Peyer's patch (tissue), 4 donors: ENCODE measurements around the gene KIF25.

ENCODE experiments used
- CTCF ChIP-seq, 6 experiments: fragments of 450-650 bp in 4 of 6; fragments of 200-600 bp in 2 of 6; sonication (generic) in 1 of 6; IDR thresholded peaks; one replicate each; pipeline ENCODE4 v1.5.1; 2017 to 2019; ENCODE audit warnings: antibody characterized with exemption in 6 of 6, mild to moderate bottlenecking in 3 of 6, moderate library complexity in 1 of 6
- POLR2A ChIP-seq, 2 donors: fragments of 450-650 bp; IDR thresholded peaks; one replicate each; pipeline ENCODE4 v1.5.1; 2017; ENCODE audit warnings: antibody characterized with exemption in 2 of 2, mild to moderate bottlenecking in 2 of 2, moderate library complexity in 2 of 2

- TF ChIP-seq CTCF (IDR thresholded peaks at IDR 0.05) (no peak), POLR2A (IDR thresholded peaks at IDR 0.05) (no peak)
These were observed 24.2 kb upstream of the KIF25 start for GRCh38 chr6:167973148-167973885.
